ENCODE data around the gene LGR6.

- TF ChIP-seq, protein P1, sequence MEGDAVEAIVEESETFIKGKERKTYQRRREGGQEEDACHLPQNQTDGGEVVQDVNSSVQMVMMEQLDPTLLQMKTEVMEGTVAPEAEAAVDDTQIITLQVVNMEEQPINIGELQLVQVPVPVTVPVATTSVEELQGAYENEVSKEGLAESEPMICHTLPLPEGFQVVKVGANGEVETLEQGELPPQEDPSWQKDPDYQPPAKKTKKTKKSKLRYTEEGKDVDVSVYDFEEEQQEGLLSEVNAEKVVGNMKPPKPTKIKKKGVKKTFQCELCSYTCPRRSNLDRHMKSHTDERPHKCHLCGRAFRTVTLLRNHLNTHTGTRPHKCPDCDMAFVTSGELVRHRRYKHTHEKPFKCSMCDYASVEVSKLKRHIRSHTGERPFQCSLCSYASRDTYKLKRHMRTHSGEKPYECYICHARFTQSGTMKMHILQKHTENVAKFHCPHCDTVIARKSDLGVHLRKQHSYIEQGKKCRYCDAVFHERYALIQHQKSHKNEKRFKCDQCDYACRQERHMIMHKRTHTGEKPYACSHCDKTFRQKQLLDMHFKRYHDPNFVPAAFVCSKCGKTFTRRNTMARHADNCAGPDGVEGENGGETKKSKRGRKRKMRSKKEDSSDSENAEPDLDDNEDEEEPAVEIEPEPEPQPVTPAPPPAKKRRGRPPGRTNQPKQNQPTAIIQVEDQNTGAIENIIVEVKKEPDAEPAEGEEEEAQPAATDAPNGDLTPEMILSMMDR (IDR thresholded peaks at IDR 0.05) = no peak
- TF ChIP-seq EZH2 (IDR thresholded peaks at IDR 0.05; ENCODE audit: borderline replicate concordance, insufficient read depth, low read depth, low read length, poor library complexity, severe bottlenecking) = no peak
Observed at GRCh38 chr1:202251424-202252256, 58.0 kb downstream of the LGR6 start.
